AG09319 (cell line): ENCODE results near the gene SLC38A3.

Experiments used
- DNase-seq: peaks from one replicate; pipeline ENCODE4 v3.0.0-alpha.2; 2010; ENCODE audit warnings: low read depth; ENCODE audit errors: extremely low read depth
- TF ChIP-seq, protein P1 (sequence below): IDR thresholded peaks from 2 replicates; pipeline ENCODE4 v1.5.1; 2011; ENCODE audit warnings: low read depth, mild to moderate bottlenecking, inconsistent platforms, low read length, moderate library complexity

The SLC38A3 gene

DNA sequence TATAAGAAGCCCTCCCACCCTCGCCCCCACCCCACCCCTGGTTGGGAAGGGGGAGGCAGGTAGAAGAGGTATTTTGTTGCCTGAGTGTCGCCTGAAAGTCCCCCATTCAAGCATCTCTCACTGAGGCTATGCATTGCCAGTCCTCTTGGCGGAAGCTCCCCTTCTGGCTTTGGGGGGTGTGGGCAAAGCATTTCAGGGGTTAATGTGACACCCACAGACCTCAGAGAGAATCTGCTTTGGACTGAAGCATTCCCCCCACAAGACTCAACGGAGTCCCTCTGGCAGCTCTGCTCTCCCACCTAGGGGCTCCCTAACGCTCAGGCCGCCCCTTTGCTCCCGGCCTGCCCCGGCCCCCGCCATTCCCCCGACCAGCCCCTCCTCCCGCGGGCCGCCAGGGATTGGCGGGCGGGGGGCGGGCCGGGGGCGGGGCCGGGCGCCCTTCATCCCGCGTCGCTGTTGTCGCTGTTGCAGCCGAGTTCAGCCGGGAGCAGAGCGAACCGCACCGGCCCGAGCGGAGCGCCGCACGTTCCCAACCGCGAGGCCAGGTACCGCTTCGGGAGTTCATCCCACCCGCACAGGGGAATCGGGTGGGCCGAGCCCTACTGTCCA is at the start of gene SLC38A3:
SLC38A3 (plus strand) TSS at position 468 of the 609 bp plus-strand sequence. CDS start 8,929 bp downstream, outside the sequence.
- TF ChIP-seq, protein P1, sequence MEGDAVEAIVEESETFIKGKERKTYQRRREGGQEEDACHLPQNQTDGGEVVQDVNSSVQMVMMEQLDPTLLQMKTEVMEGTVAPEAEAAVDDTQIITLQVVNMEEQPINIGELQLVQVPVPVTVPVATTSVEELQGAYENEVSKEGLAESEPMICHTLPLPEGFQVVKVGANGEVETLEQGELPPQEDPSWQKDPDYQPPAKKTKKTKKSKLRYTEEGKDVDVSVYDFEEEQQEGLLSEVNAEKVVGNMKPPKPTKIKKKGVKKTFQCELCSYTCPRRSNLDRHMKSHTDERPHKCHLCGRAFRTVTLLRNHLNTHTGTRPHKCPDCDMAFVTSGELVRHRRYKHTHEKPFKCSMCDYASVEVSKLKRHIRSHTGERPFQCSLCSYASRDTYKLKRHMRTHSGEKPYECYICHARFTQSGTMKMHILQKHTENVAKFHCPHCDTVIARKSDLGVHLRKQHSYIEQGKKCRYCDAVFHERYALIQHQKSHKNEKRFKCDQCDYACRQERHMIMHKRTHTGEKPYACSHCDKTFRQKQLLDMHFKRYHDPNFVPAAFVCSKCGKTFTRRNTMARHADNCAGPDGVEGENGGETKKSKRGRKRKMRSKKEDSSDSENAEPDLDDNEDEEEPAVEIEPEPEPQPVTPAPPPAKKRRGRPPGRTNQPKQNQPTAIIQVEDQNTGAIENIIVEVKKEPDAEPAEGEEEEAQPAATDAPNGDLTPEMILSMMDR, result no peak
- no peak for DNase-seq

DNA sequence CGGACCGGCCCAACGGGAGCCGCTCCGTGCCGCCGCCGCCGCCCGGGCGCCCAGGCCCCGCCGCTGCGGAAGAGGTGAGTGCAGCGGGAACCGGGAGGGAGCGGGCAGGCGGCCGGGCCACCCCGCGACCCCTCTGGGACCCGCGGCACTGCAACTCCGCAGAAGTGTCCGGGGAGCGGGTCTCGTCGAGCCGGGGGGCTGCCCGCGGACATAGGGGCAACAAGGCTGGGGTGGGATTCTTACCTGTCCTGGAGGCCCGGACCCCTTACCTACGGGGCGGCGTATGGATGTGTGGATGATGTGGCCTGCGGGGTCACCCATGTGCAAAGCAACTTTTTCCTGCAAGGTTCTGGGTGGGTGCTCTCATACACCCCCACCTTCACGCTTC is 49.6 kb upstream of the SLC38A3 start:
- TF ChIP-seq, protein P1, result no peak
- no peak for DNase-seq

DNA sequence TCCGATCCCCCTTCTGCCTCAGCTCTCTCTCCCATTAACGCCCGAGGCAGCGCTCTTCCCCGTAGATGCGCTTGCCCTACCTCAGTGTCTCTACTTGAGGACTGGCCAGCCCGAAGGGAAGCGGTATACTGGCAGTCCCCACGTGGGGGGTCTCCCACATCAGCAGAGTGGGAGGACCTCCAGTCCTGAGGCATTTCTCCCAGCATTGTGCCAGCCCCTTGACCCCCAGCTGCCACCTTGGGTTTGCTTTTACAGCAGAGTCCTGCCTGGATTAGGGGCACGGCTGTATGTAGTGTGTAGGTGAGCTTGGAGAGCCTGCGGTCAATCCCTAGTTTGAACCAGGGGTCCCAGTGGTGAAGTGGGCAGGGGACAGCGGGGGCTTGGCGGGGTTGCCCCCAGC is 49.2 kb upstream of the SLC38A3 start:
- DNase-seq, result no peak
- TF ChIP-seq, protein P1, result no peak

DNA sequence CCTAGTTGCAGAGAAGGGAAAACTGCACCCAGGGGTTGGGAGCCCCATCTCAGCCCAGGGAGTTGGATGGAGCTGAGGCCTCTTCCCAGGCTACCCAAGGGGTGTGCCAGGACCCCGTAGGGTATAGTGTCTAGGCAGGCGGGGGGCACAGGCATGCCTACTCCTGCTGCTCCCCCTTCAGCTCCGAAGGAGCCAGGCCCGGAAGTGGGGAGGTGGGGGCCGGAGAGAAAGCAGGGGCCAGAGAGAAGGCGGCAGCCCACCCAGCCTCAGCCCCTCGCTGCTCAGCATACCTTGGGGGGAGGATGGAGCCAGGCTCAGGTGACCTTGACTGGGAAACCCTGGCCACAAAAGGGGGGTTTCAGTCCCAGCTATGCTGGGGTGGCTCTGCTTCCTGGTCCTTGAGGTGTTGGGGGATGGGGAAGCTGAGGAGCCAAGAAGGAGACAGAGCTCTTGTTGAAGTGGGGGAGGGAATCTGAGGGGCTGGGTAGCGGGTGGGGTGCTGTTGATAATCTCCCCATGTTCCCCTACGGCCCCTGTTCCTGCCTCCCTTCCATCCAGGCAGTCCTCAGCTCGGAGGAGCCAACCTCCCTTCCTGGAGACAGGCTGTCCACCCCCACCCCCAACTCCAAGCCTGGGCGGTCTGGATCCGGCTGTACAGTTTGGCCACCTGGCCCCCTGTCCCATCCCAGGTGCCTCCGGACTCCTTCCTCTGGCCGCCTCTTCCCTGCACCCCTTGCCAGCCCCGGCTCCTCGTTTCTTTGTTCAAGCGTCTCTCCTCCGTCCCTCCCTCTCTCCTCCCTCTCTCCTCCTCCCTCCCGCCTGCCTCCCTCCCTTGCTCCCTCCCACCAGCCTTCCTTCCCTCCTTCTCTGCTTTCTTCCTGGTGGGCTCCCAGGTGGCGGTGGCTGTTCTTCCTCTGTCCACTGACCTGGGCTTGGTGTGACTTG is 48.2 kb upstream of the SLC38A3 start:
- TF ChIP-seq, protein P1, result no peak
- DNase-seq, result no peak

DNA sequence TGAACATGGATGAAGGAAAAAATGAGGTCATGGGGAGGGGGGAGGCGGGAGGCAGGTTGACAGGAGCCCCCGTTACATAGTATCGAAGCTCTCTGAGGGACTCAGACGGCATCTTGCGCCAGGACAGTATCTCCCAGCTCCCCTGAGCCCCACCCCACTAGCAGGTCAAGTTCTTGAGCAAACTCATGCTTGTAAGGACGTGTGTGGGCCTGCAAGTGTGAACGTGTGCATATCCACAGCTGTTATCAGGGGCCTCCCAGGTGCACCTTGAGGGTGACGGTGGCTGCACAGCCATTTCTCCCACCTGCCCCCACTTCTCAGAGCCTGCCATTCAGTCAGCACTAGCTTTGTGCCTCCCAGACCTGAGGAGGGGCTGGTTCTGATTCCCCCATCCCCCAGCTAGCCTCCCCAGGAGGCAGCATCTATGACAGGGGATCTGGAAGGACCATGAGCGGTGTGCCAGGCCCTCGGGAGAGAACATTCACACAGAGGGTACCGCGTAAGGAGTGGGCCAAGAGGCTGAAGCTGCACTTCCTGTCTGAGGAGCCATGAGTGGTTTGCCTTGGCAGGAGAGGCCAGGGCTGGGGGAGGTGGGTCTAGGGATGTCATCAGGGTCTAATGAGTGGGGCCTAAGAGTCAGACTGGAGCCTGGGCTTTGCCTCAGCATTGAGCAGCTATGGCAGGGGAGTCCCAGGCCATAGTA is 47.1 kb upstream of the SLC38A3 start:
- no peak for DNase-seq
- TF ChIP-seq, protein P1, result no peak

DNA sequence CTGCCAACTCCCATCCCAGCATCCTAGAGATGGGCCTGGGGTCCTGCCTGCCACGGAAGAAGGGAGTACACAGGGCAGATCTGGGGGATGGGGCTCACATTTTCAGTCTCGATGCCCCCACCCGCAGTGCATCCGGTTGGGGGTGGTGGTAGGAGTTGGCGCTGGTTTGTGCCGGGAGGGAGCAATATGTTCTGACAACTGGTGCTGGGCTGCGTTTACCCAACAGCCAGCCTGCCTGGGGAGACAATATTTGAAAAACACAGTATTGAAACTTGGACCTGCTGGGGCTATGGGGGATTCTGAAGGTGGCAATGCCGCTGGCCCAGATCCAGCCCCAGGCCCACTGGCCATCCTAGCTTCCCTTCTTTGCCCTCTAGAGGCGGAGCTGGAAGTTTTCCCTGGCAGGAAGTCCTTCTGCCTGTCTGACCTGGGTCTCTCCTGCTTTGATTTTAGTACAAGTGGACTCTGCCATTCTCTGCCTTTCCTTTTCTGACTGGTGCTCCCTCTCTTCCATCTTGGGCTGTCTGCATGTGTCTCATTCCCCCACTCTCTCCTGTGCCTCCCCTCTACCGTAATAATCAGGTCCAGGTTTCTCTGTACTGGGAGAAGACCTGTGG is 46.4 kb upstream of the SLC38A3 start:
- no peak for DNase-seq
- TF ChIP-seq, protein P1, result no peak
